Right lobe of liver (tissue), 6 donors: Measurements from ENCODE around the gene CDYL2. TPM values are rescaled to one million over a fixed set of nuclear protein-coding genes. Genes with fewer than 3 reads are reported as not detected.
"Not testable (repeated sequence)": the region's sequence is repeated elsewhere in the genome, so short reads cannot be mapped to it uniquely, and the experiment has no call there.

ENCODE experiments used
- ATAC-seq, 4 donors: fragments of 200-7000 bp; cut with Tn5 transposase; one replicate each; pipeline ENCODE4 v1.9.1; 2020; ENCODE audit warnings: mild to moderate bottlenecking in 4 of 4, moderate library complexity in 4 of 4
- DNase-seq, 3 donors: peaks; one replicate each; pipeline ENCODE4 v3.0.0-alpha.2; 2020
- H3K27ac ChIP-seq, 3 donors: fragments of 200-600 bp; one replicate each; pipeline ENCODE4 v1.8.0; 2022
- H3K27me3 ChIP-seq, 2 donors: fragments of 200-600 bp; one replicate each; pipeline ENCODE4 v1.8.0; 2022
- H3K36me3 ChIP-seq, 4 donors: fragments of 200-600 bp; sonication (generic) in 1 of 4; one replicate each; pipeline versions ENCODE4 v1.5.1 to v1.8.0; 2017 to 2022; ENCODE audit warnings: control low read depth in 1 of 4
- H3K4me1 ChIP-seq, 4 donors: fragments of 200-600 bp; sonication (generic) in 1 of 4; one replicate each; pipeline versions ENCODE4 v1.5.1 to v1.8.0; 2017 to 2022; ENCODE audit warnings: control low read depth in 1 of 4
- H3K4me3 ChIP-seq, 3 donors: fragments of 200-600 bp; one replicate each; pipeline ENCODE4 v1.8.0; 2022
- H3K9me3 ChIP-seq, 4 donors: fragments of 200-600 bp; sonication (generic) in 1 of 4; one replicate each; pipeline versions ENCODE4 v1.5.1 to v1.8.0; 2017 to 2022; ENCODE audit warnings: control low read depth in 1 of 4
- CTCF ChIP-seq, 4 donors: fragments of 200-600 bp in 3 of 4; fragments of 450-650 bp in 1 of 4; IDR thresholded peaks; one replicate each; pipeline versions ENCODE4 v1.5.1 to v1.8.0; 2016 to 2022; ENCODE audit warnings: antibody characterized with exemption in 4 of 4, mild to moderate bottlenecking in 2 of 4
- POLR2A ChIP-seq: fragments of 450-650 bp; IDR thresholded peaks from one replicate; pipeline ENCODE4 v1.6.1; 2017; ENCODE audit warnings: antibody characterized with exemption, mild to moderate bottlenecking
- WGBS: methylation state at CpG from one replicate; pipeline ENCODE4 v1.1.6; 2018; ENCODE audit warnings: low coverage, low lambda C conversion rate; ENCODE audit not compliant: insufficient coverage; ENCODE audit errors: missing lambda C conversion rate; 5-methylcytosine and 5-hydroxymethylcytosine counted together
- intact Hi-C, 2 donors: fragments of 100-400 bp; cut with DNase I; formaldehyde crosslinking; loops; one replicate each; pipeline versions ENCODE4 v1.11.2 to v1.14.1; 2022
- total RNA-seq, 6 experiments: library from RNA; depleted of rRNA in 2 of 6; stranded (reverse); fragments of >200 nt in 2 of 6; fragmentation: NEBNext Ultra II Directional in 3 of 6; extraction: Animal tissue kit (Norgen Biotek cat#: 25700) in 3 of 6; gene quantifications; one replicate each; pipeline versions ENCODE4 v1.1.0 to v1.2.4, GENCODE V29; 2016 to 2023
- donor health status: DM: no; HTN: yes; CAD: no.
- donor health status: DM: no; HTN: no; CAD: no.
- donor health status: DM: no; HTN: no; CAD: no.
- donor health status: DM: no; HTN: yes; CAD: no.
- donor health status: DM: no; HTN: yes; CAD: no.

The CDYL2 gene
- total RNA-seq, 6 experiments from 2014 or later = 2.2 to 12.7 (median 6.3) TPM

- intact Hi-C loops = loop anchor here in 1 of 2 donors (10.0 kb wide), 1 partner anchor 285 kb away; no protein-coding TSS in a partner anchor
- WGBS = 88% methylated on average over 2 of the region's 2 CpGs
- no peak overlapping the region for H3K4me3 ChIP-seq
- ATAC-seq = no peak
- no peak for TF ChIP-seq POLR2A
- no peak for TF ChIP-seq CTCF (IDR thresholded peaks at IDR 0.05)
- no peaks in the 10 kb centered on the region for H3K36me3 ChIP-seq
- no peak for DNase-seq
- no peaks in the 10 kb centered on the region for H3K27me3 ChIP-seq
- no peaks in the 10 kb centered on the region for H3K4me1 ChIP-seq
- no peaks in the 10 kb centered on the region for H3K9me3 ChIP-seq
- H3K27ac ChIP-seq = no peak overlapping the region
These were observed 15.6 kb upstream of the CDYL2 start for GRCh38 chr16:80819988-80820387.

GRCh38 chr16:80816356-80816755, 12.0 kb upstream of the CDYL2 start:
- ATAC-seq (no peak), DNase-seq (no peak)
- no peaks in the 10 kb centered on the region for H3K36me3 ChIP-seq
- intact Hi-C loops = no loop called here
- no peak overlapping the region for H3K27ac ChIP-seq
- H3K9me3 ChIP-seq = peaks cover 0 to 2% (median 0%) of the 10 kb centered on the region in 4 donors
- no peak overlapping the region for H3K4me3 ChIP-seq
- 71% methylated on average over 7 of the region's 7 CpGs for WGBS
- H3K4me1 ChIP-seq = no peaks in the 10 kb centered on the region
- TF ChIP-seq CTCF (IDR thresholded peaks at IDR 0.05) (no peak), POLR2A (no peak)
- H3K27me3 ChIP-seq = no peaks in the 10 kb centered on the region

DNA sequence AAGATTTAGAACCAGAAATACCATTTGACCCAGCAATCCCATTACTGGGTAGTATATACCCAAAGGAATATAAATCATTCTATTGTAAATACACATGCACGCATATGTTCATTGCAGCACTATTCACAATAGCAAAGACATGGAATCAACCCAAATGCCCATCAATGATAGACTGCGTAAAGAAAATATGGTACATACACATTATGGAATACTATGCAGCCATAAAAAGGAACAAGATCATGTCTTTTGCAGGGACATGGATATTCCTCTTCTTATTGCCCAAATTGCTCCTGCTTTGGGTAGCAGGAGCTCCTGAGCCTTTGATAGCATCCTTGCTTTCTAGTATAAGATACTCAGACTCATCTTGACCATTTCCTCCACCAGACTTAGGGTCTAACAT, 10.9 kb upstream of the CDYL2 start:
- H3K36me3 ChIP-seq, H3K4me3 ChIP-seq, H3K27ac ChIP-seq, DNase-seq, H3K27me3 ChIP-seq, ATAC-seq, H3K4me1 ChIP-seq, H3K9me3 ChIP-seq, intact Hi-C loops: not testable (repeated sequence)
- 85% methylated on average over 2 of the region's 2 CpGs for WGBS

- TF ChIP-seq POLR2A (no peak), CTCF (IDR thresholded peaks at IDR 0.05) (no peak)
- peaks cover 0 to 2% (median 0%) of the 10 kb centered on the region in 4 donors for H3K9me3 ChIP-seq
- H3K27ac ChIP-seq = no peak overlapping the region
- intact Hi-C loops = no loop called here
- no peak overlapping the region for H3K4me3 ChIP-seq
- no peak for ATAC-seq
- H3K27me3 ChIP-seq = no peaks in the 10 kb centered on the region
- no peak for DNase-seq
- H3K36me3 ChIP-seq = no peaks in the 10 kb centered on the region
- H3K4me1 ChIP-seq = no peaks in the 10 kb centered on the region
These were observed 8.2 kb upstream of the CDYL2 start for GRCh38 chr16:80812593-80812992.

- TF ChIP-seq CTCF (IDR thresholded peaks at IDR 0.05) = no peak
- TF ChIP-seq POLR2A = no peak
- intact Hi-C loops = no loop called here
- H3K4me3 ChIP-seq = no peak overlapping the region
- peaks cover 0 to 2% (median 0%) of the 10 kb centered on the region in 4 donors for H3K9me3 ChIP-seq
- no peaks in the 10 kb centered on the region for H3K36me3 ChIP-seq
- ATAC-seq = no peak
- WGBS = 64% methylated on average over 2 of the region's 2 CpGs
- H3K4me1 ChIP-seq = no peaks in the 10 kb centered on the region
- no peaks in the 10 kb centered on the region for H3K27me3 ChIP-seq
- no peak for DNase-seq
- H3K27ac ChIP-seq = no peak overlapping the region
These were observed 5.0 kb upstream of the CDYL2 start for GRCh38 chr16:80809366-80809765.
